ENCODE measurements around the gene PLCL2.

Gene PLCL2

DNA sequence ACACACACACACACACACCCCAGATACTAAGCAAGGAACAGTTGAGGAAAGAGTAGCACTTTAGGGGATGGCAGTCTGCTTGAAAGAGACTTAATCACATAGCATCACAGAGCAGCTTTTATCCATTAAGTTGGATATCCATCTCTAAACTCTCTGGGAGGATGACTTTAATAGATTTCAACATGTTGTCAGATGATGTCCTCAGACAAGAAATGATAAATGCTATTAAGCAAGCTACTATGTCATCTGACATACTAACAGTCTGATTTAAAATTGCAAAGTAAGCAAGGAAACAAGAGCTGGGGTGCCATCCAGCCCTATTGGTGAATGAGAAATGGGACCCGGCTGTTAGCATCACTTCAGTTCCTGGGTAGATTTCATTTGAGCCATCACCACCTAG is 136.9 kb downstream of the PLCL2 start:
- Histone ChIP-seq H3K4me3 (ENCODE audit: low read depth, low read length) (no peak overlapping the region), H3K27me3 (ENCODE audit: control insufficient read depth, insufficient read depth, low read length) (no peaks in the 10 kb centered on the region), H3K4me1 (ENCODE audit: control insufficient read depth, insufficient read depth, low read length) (peaks cover 6% of the 10 kb centered on the region), H3K27ac (ENCODE audit: low read depth, low read length) (no peak overlapping the region), H3K9ac (ENCODE audit: low read length) (no peak overlapping the region), H3K9me3 (ENCODE audit: control insufficient read depth, insufficient read depth, low read depth, low read length) (no peaks in the 10 kb centered on the region), H3K36me3 (ENCODE audit: control insufficient read depth, insufficient read depth, low read length) (no peaks in the 10 kb centered on the region)

DNA sequence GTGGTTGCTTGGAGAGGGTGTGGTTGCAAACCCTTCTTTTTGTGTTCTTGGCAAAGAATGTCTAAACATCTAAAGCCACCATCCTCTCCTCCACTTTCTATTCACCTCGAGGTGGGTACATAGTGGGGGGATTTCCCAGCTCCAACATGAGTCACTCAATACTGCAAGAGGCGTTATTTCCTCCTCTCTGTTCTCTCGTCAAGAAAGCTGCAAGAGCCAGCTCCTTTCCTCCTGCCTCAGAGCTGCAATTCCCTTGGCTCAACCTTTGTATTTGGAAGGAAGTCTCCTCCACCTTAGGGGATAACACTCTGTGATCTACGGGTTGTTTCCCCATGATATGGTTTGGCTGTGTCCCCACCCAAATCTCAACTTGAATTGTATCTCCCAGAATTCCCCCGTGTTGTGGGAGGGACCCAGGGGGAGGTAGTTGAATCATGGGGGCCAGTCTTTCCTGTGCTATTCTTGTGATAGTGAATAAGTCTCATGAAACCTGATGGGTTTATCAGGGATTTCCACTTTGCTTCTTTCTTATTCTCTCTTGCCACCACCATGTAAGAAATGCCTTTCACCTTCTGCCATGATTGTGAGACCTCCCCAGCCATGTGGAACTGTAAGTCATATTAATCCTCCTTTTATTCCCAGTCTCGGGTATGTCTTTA is 138.4 kb downstream of the PLCL2 start:
- Histone ChIP-seq H3K4me3 (ENCODE audit: low read depth, low read length) (no peak overlapping the region), H3K27ac (ENCODE audit: low read depth, low read length) (no peak overlapping the region), H3K27me3 (ENCODE audit: control insufficient read depth, insufficient read depth, low read length) (no peaks in the 10 kb centered on the region), H3K9me3 (ENCODE audit: control insufficient read depth, insufficient read depth, low read depth, low read length) (no peaks in the 10 kb centered on the region), H3K4me1 (ENCODE audit: control insufficient read depth, insufficient read depth, low read length) (peaks cover 2% of the 10 kb centered on the region), H3K36me3 (ENCODE audit: control insufficient read depth, insufficient read depth, low read length) (no peaks in the 10 kb centered on the region), H3K9ac (ENCODE audit: low read length) (no peak overlapping the region)

DNA sequence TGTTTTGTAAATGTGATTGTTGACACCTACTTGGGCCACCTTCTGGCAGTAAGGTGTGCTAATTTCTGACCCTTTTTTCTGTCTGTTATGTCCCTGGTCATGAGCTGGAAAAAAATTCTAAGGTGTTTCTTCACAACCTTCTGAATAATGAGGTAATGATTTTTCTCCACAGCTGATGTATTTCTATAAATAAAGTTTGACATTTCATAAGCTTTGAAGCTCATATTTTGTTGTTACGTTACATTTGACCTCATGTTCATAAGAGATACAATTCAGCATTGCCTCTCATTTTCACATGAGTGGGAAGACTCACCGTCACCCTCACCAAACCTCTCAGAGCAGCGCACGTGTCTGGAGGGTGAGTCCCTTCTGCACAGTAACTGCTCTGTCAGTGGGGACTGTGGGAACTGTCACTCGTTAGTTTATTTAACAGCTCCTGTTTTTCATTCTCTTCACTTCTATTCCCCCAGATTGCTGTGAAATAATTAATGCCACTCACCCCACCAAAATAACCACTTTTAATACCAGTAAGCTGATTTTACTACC is 140.9 kb downstream of the PLCL2 start:
- Histone ChIP-seq H3K36me3 (ENCODE audit: control insufficient read depth, insufficient read depth, low read length) (no peaks in the 10 kb centered on the region), H3K4me1 (ENCODE audit: control insufficient read depth, insufficient read depth, low read length) (no peaks in the 10 kb centered on the region), H3K27me3 (ENCODE audit: control insufficient read depth, insufficient read depth, low read length) (no peaks in the 10 kb centered on the region), H3K27ac (ENCODE audit: low read depth, low read length) (no peak overlapping the region), H3K9me3 (ENCODE audit: control insufficient read depth, insufficient read depth, low read depth, low read length) (no peaks in the 10 kb centered on the region), H3K9ac (ENCODE audit: low read length) (no peak overlapping the region), H3K4me3 (ENCODE audit: low read depth, low read length) (no peak overlapping the region)

DNA sequence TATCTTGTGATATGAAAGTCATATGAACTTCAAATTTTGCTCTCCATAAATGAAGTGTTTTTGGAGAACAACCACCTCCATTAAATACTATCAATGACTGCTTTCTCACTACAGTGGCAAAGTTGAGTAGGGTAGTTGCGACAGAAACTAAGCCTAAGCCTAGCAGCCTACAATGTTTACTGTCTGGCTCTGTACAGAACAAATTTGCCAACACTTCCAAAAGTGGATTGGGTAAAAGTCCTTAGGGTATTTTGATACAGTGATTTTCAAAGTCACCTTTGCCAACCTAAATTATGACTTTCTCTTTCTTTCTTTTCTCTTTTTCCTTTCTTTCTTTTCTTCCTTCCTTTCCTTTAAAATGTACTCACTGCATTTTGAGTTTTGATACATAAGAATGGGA is 142.6 kb downstream of the PLCL2 start:
- no peaks in the 10 kb centered on the region for H3K27me3 ChIP-seq (ENCODE audit: control insufficient read depth, insufficient read depth, low read length)
- no peak overlapping the region for H3K27ac ChIP-seq (ENCODE audit: low read depth, low read length)
- H3K9ac ChIP-seq (ENCODE audit: low read length), result no peak overlapping the region
- no peaks in the 10 kb centered on the region for H3K36me3 ChIP-seq (ENCODE audit: control insufficient read depth, insufficient read depth, low read length)
- no peak overlapping the region for H3K4me3 ChIP-seq (ENCODE audit: low read depth, low read length)
- H3K4me1 ChIP-seq (ENCODE audit: control insufficient read depth, insufficient read depth, low read length), result 0 out of 2 replicates have a peak, but pooled peaks cover 2% of the 10 kb centered on the region
- no peaks in the 10 kb centered on the region for H3K9me3 ChIP-seq (ENCODE audit: control insufficient read depth, insufficient read depth, low read depth, low read length)

DNA sequence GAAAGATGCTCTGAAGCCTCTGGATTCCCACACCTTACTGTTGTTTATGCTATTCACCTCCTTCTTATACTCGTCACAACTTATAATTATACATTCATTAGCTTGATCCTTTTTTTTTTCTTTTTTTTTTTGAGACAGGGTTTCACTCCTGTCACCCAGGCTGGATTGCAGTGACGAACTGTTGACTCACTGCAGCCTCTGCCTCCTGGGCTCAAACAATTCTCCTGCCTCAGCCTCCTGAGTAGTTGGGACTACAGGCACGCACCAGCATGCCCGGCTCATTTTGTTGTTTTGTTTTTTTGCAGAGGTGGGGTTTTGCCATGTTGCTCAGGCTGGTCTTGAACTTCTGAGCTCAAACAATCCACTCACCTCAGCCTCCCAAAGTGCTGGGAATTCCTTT is 143.6 kb downstream of the PLCL2 start:
- 0 out of 2 replicates have a peak, but pooled peaks cover 2% of the 10 kb centered on the region for H3K4me1 ChIP-seq (ENCODE audit: control insufficient read depth, insufficient read depth, low read length)
- no peak overlapping the region for H3K27ac ChIP-seq (ENCODE audit: low read depth, low read length)
- no peaks in the 10 kb centered on the region for H3K27me3 ChIP-seq (ENCODE audit: control insufficient read depth, insufficient read depth, low read length)
- no peaks in the 10 kb centered on the region for H3K9me3 ChIP-seq (ENCODE audit: control insufficient read depth, insufficient read depth, low read depth, low read length)
- H3K4me3 ChIP-seq (ENCODE audit: low read depth, low read length), result no peak overlapping the region
- no peak overlapping the region for H3K9ac ChIP-seq (ENCODE audit: low read length)
- H3K36me3 ChIP-seq (ENCODE audit: control insufficient read depth, insufficient read depth, low read length), result no peaks in the 10 kb centered on the region

DNA sequence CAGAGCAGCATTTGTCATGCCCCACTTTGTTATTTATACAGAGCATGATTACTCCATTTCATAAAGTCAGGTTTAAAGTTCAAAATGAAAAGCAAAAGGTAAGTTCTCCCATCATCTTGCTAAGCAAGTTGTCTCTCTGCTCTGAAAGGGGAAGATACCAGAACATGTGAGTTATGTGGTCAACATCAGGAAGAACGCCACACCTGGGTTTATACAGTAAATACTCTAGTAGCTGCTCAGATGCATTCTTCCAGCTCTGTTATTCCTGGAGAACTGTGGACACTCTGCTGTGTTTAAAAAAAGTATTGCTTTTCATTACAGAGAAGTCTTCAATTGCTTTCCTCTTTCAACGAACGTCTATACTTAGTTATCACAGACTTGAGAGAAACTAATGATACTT is 145.7 kb downstream of the PLCL2 start:
- Histone ChIP-seq H3K36me3 (ENCODE audit: control insufficient read depth, insufficient read depth, low read length) (no peaks in the 10 kb centered on the region), H3K9me3 (ENCODE audit: control insufficient read depth, insufficient read depth, low read depth, low read length) (no peaks in the 10 kb centered on the region), H3K27me3 (ENCODE audit: control insufficient read depth, insufficient read depth, low read length) (no peaks in the 10 kb centered on the region), H3K27ac (ENCODE audit: low read depth, low read length) (no peak overlapping the region), H3K4me3 (ENCODE audit: low read depth, low read length) (no peak overlapping the region), H3K9ac (ENCODE audit: low read length) (no peak overlapping the region), H3K4me1 (ENCODE audit: control insufficient read depth, insufficient read depth, low read length) (0 out of 2 replicates have a peak, but pooled peaks cover 2% of the 10 kb centered on the region)

DNA sequence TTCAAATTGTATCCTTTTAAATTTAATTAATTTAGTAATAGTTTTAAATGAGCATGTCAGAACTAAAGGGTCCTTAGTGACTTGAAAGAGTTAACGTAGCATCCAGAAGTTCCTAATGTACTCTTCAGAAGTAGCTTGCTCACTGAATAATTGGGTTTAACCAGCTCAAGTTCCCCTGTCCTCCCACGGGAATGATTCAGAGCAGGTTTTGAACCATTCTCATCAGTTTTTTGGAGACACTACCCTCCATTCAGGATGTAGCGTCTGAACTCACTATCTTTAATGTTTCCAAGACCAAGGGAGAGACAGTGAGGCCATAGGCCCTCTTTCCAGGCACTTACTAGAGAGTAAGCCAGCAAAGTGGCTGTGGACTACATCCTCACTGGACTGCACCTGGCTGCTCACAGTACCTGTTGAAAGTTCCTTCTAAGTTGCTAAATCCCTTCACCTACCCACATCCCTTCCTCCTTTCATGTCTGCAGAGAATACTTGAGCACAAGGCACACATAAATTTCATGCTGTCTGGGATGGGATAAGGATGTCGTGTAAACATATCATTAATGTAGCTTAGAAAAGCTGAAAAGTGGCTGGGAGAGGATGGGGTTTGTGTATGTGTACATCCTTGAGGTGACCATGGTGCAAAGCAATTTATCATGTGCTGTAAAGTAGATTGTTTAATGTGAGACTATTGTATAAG is 146.3 kb downstream of the PLCL2 start:
- no peaks in the 10 kb centered on the region for H3K27me3 ChIP-seq (ENCODE audit: control insufficient read depth, insufficient read depth, low read length)
- H3K9ac ChIP-seq (ENCODE audit: low read length), result no peak overlapping the region
- H3K27ac ChIP-seq (ENCODE audit: low read depth, low read length), result no peak overlapping the region
- no peaks in the 10 kb centered on the region for H3K36me3 ChIP-seq (ENCODE audit: control insufficient read depth, insufficient read depth, low read length)
- H3K9me3 ChIP-seq (ENCODE audit: control insufficient read depth, insufficient read depth, low read depth, low read length), result no peaks in the 10 kb centered on the region
- H3K4me3 ChIP-seq (ENCODE audit: low read depth, low read length), result no peak overlapping the region
- 0 out of 2 replicates have a peak, but pooled peaks cover 2% of the 10 kb centered on the region for H3K4me1 ChIP-seq (ENCODE audit: control insufficient read depth, insufficient read depth, low read length)

DNA sequence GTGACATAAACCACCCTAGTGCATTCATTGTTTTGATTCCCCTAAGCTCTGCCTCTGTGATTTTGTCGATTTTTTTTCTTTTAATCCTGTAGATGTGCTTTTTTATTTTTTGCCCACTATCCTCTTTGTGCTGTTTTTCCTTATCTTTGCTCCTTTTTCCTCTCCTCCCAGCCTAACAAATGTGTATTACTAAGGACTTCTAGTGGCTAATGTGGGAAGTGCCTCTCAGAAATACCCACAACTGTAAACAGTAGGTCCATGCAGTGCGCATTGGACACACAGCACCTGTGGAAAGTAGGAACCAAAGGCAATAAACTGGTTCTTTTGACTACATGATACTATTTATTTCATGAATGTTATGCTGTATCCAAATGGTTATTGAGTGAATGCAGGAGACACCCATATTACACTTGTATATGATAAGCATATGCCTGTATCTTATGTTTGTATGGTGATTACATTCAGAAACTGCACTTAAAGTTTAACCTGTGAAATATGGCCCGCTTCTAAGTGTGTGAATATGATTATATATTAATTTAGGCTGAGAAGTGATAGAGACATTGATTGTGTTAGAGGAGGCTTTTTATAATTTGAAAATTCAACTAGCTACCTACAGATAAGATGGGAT is 147.8 kb downstream of the PLCL2 start:
- Histone ChIP-seq H3K27ac (ENCODE audit: low read depth, low read length) (no peak overlapping the region), H3K4me3 (ENCODE audit: low read depth, low read length) (no peak overlapping the region), H3K36me3 (ENCODE audit: control insufficient read depth, insufficient read depth, low read length) (no peaks in the 10 kb centered on the region), H3K4me1 (ENCODE audit: control insufficient read depth, insufficient read depth, low read length) (0 out of 2 replicates have a peak, but pooled peaks cover 2% of the 10 kb centered on the region), H3K27me3 (ENCODE audit: control insufficient read depth, insufficient read depth, low read length) (no peaks in the 10 kb centered on the region), H3K9ac (ENCODE audit: low read length) (no peak overlapping the region), H3K9me3 (ENCODE audit: control insufficient read depth, insufficient read depth, low read depth, low read length) (no peaks in the 10 kb centered on the region)

DNA sequence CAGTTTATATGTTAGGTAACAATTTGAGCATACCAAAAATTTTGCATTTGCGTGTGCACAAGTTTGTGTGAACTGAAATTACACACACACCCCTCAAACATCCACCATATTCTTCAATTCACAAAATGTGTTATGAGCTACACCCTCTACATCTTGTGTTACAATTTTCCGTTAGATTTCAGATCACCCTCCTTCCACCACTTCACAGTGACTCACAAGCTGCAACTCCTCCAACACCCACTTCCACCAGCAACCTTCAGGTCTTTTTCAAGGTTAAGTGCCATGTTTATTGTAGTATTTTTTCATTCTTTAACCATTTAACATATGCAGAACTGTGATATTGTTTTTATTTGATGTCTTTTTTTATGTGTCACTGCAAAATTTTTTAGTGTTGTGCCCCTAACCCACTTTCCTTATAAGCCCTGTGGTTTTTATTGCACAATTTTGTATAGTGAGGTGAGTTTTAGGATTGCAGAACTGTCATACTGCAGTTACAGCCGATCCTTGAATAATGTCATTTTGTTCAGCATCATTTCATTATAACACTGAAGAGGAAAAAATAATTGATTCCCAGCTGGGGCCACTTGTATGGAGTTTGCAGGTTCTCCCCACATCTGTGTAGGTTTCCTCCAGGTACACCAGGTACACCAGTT is 148.9 kb downstream of the PLCL2 start:
- no peak overlapping the region for H3K27ac ChIP-seq (ENCODE audit: low read depth, low read length)
- H3K27me3 ChIP-seq (ENCODE audit: control insufficient read depth, insufficient read depth, low read length), result no peaks in the 10 kb centered on the region
- H3K4me3 ChIP-seq (ENCODE audit: low read depth, low read length), result no peak overlapping the region
- H3K4me1 ChIP-seq (ENCODE audit: control insufficient read depth, insufficient read depth, low read length), result 0 out of 2 replicates have a peak, but pooled peaks cover 2% of the 10 kb centered on the region
- no peaks in the 10 kb centered on the region for H3K9me3 ChIP-seq (ENCODE audit: control insufficient read depth, insufficient read depth, low read depth, low read length)
- no peaks in the 10 kb centered on the region for H3K36me3 ChIP-seq (ENCODE audit: control insufficient read depth, insufficient read depth, low read length)
- H3K9ac ChIP-seq (ENCODE audit: low read length), result no peak overlapping the region

DNA sequence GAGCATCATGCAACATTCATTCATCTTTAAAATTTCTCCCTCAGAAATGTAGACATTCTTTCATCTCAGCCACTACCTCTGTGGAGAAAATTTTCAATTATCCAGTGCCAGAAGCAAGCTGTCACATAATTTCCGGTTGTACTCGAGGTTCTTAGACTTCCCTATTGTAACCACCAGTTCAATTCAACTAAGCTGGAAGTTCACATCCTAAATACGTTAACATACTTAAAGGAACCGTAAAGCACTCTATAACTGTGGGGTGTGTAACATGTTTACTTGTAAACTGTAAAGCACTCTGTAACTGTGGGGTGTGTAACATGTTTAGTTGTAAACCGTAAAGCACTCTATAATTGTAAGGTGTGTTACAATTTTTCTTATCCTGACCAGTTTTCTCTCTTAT is 150.3 kb downstream of the PLCL2 start:
- Histone ChIP-seq H3K4me1 (ENCODE audit: control insufficient read depth, insufficient read depth, low read length) (0 out of 2 replicates have a peak, but pooled peaks cover 2% of the 10 kb centered on the region), H3K36me3 (ENCODE audit: control insufficient read depth, insufficient read depth, low read length) (no peaks in the 10 kb centered on the region), H3K9me3 (ENCODE audit: control insufficient read depth, insufficient read depth, low read depth, low read length) (no peaks in the 10 kb centered on the region), H3K27me3 (ENCODE audit: control insufficient read depth, insufficient read depth, low read length) (no peaks in the 10 kb centered on the region), H3K27ac (ENCODE audit: low read depth, low read length) (no peak overlapping the region), H3K9ac (ENCODE audit: low read length) (no peak overlapping the region), H3K4me3 (ENCODE audit: low read depth, low read length) (no peak overlapping the region)

Measured in HUES6 (cell line).